Right ventricle myocardium inferior (tissue), 1 donor: Measurements from ENCODE around the gene COL11A1. TPM values are rescaled to one million over a fixed set of nuclear protein-coding genes. Genes with fewer than 3 reads are reported as not detected.
A peak's percentile ranks its signal among the peaks of the same experiment; 100 is the strongest.
"Not testable (repeated sequence)": the region's sequence is repeated elsewhere in the genome, so short reads cannot be mapped to it uniquely, and the experiment has no call there.

Experiments
- ATAC-seq: fragments of 200-7000 bp; cut with Tn5 transposase; one replicate; pipeline ENCODE4 v1.9.1; 2020; ENCODE audit warnings: mild to moderate bottlenecking, moderate library complexity
- DNase-seq: peaks from one replicate; pipeline ENCODE4 v3.0.0; 2021; ENCODE audit errors: missing footprints
- intact Hi-C: fragments of 100-400 bp; cut with DNase I; formaldehyde crosslinking; loops from one replicate; pipeline ENCODE4 v1.11.0; 2022
- total RNA-seq: library from RNA; stranded (reverse); fragmentation: NEBNext Ultra II Directional; extraction: Animal tissue kit (Norgen Biotek cat#: 25700); gene quantifications from one replicate; pipeline ENCODE4 v1.2.1, GENCODE V29; 2021
- donor health status: DM: no; HTN: yes; CAD: no; lungs with severe emphysema.

The COL11A1 gene
- total RNA-seq, 1 donor from 2014 or later: not detected

DNA sequence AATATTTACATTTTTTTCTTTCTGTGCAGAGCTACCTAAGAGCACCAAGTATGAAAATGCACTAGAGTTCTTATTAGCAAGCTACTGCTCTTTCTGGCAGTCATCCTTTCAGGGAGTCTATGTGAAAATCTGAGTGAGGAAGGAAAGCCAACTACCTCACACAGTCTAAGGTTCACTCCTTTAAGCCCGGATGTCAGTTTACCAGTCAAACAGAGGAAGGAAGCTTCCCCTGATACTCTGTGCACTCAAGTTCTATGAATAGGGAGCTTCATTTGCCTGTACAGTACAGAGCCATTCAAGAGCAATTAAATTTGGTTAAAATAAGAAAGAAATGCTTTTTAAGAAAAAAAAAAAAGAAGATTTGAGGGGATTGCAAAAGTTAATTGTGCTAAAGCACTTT lies 6.9 kb downstream of the COL11A1 start:
- ATAC-seq: no peak
- DNase-seq: no peak
- intact Hi-C loops: loop anchor here (10.0 kb wide), 1 partner anchor 413 kb away; no protein-coding TSS in a partner anchor

GRCh38 chr1:103089221-103089620 lies 19.1 kb downstream of the COL11A1 start:
- no peak for DNase-seq
- intact Hi-C loops: no loop called here
- ATAC-seq: no peak

DNA sequence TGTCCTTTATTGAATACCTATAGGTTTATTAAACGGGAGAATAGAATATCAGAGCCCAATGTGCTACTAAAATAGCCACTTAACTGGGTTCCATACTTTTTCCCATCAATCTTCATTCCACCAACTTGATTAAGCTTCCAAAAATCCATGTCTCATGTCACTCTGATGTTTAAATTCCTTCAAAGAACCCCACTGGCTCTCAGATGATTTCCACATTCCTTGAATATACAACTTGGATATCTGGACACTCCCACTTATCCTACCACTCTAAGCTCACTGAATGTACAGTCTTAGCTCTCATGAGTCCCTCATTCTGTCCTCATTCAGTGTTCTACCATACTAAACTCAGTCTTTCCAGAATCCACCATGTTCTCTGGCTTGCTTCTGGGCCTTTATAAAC lies 21.1 kb downstream of the COL11A1 start:
- intact Hi-C loops: no loop called here
- ATAC-seq (no peak), DNase-seq (no peak)

GRCh38 chr1:103084181-103084580 lies 24.1 kb downstream of the COL11A1 start:
- ATAC-seq (no peak), DNase-seq (no peak)
- intact Hi-C loops: no loop called here

GRCh38 chr1:103075316-103076000 lies 32.9 kb downstream of the COL11A1 start:
- intact Hi-C loops: no loop called here
- no peak for DNase-seq
- no peak for ATAC-seq

- DNase-seq (no peak), ATAC-seq (no peak)
- intact Hi-C loops: no loop called here
These were observed 34.1 kb downstream of the COL11A1 start for GRCh38 chr1:103074224-103074623.

- no peak for DNase-seq
- intact Hi-C loops: no loop called here
- no peak for ATAC-seq
These were observed 39.1 kb downstream of the COL11A1 start for GRCh38 chr1:103069201-103069600.

DNA sequence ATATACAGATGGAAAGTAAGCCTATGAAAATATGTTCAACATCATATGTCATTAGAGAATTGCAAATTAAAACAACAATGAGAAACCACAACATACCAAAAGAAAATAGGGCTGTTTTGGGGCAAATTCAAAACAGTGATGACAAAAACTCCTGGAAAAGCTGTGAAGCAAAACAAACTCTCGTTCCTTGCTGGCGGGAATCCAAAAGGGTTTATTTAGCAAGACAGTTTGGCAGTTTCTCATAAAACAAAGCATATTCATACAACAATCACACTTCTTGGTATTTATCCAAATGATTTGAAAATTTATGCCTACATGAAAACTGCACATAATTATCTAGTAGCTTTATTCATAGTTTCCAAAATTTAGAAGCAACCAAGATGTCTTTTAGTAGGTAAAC lies 44.4 kb downstream of the COL11A1 start:
- intact Hi-C loops: no loop called here
- no peak for DNase-seq
- no peak for ATAC-seq

DNA sequence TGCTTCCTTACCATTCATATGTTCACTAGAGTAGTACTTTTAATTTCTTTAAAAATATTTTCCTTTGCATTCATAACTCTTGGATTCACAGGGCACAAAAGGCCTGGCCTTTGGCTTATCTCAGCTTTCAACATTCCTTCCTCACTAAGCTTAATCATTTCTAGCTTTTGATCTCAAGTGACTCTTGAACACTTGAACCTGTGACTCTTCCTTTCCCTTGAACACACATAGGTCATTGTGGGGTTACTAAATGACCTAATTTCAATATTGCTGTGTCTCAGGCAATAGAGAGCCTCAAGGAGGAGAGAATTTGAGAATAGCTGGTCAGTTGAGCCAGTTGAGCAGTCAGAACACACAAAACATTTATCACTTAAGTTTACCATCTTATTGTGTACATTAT lies 49.9 kb downstream of the COL11A1 start:
- DNase-seq (no peak), ATAC-seq (no peak)
- intact Hi-C loops: no loop called here

- ATAC-seq (no peak), DNase-seq (no peak)
These were observed 51.9 kb downstream of the COL11A1 start for GRCh38 chr1:103056423-103056822.

DNA sequence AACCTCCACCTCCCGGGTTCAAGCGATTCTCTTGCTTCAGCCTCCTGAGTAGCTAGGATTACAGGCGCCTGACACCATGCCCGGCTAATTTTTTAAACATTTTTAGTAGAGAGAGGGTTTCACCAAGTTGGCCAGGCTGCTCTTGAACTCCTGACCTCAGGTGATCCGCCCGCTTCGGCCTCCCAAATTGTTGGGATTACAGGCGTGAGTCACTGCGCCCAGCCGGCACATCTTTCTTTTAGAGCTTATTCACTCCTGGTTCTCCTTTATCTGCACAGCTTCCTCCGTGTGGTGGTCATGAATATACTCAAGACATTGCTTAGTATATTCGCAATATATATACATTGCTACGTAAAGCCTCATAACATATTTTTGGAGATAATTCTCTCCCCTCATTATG lies 80.2 kb downstream of the COL11A1 start:
- ATAC-seq, DNase-seq, intact Hi-C loops: not testable (repeated sequence)

More at GRCh38 chr1:103056423-103056822, 51.9 kb downstream of the COL11A1 start:
- intact Hi-C loops: no loop called here

DNA sequence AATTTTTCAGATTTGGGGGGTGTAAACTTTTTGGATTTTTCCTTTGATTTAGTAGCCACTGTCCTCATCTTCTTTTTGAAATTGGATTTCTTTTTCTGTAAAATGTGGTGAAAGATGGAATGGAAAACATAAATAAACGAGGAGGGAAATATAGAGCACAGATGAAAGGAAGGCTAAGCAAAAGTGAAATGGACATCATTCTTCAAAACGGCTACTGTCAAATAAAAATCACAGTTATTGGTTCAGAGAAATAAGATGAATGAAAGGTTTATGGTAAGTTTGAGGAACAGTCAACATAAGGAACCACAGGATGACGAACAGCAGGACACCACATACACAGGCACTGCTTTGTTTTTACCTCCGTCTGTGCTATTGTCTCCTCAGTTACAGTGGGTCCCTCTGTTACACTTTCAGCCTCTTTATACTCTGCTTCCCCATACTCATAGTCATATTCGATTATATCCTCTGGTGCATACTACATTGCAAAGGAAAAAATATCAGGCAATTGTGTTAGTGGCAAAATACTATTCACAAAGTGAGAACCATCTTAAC lies 82.4 kb downstream of the COL11A1 start:
- intact Hi-C loops: no loop called here
- ATAC-seq: no peak
- no peak for DNase-seq

GRCh38 chr1:103024051-103024450 lies 84.3 kb downstream of the COL11A1 start:
- intact Hi-C loops: no loop called here
- ATAC-seq (no peak), DNase-seq (no peak)

DNA sequence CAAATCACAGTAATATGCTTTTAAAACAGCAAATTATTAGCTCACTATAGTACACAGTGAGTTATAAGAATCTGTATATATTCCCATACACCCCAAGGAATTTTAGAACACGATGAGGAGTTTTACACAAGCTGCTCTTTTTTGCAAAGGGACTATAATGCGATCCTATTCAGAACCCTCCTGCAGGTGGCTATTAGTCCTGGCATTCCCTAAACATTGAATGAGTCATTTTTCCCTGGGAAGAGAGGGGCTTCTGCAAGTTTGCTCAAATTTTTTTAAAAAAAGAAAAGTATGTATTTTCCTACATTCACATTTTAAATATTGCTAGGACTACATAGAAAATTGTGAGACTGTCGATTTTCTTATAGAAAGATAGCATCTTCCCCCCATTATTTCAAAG lies 106.3 kb downstream of the COL11A1 start:
- ATAC-seq (no peak), DNase-seq (no peak)
- intact Hi-C loops: no loop called here

GRCh38 chr1:102978874-102979273 lies 129.4 kb downstream of the COL11A1 start:
- DNase-seq (no peak), ATAC-seq (no peak)
- intact Hi-C loops: no loop called here

DNA sequence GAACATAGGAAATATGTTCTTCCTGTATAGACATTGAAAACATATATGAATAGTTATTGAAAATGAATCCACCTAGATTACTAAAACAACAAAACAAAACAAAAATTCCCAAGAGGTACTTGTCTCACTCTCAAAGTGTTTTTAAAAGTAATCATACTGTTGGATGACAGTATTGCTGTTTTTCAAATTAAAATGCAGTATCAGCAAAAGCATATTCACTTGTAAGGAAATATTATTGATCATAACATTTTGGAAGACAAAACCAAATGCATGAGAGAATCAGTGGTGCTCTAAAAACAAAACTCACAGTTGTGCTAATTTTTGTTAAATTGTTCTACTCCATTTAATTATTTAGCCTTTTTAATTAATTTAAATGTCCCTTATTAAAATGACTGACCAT lies 131.0 kb downstream of the COL11A1 start:
- ATAC-seq (no peak), DNase-seq (no peak)
- intact Hi-C loops: no loop called here

DNA sequence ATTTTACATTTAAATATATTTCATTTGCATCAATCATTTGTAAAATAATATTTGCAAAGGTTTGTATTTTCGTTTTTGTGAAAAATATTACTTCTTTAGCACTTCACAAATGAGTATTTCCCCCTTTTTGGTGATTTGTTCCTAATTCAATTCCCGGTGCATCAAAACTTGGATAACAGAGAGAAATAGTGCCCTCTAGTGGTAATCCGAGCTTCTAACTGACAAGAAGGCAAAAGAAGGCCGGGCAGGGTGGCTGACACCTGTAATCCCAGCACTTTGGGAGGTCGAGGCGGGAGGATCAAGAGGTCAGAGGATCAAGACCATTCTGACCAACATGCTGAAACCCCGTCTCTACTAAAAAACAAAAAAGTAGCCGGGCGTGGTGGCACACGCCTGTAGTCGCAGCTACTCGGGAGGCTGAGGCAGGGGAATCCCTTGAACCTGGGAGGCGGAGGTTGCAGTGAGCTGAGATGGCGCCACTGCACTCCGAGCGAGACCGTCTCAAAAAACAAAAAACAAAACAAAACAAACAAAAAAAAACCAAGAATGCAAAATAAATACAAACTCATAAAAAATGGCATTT lies 137.7 kb downstream of the COL11A1 start:
- peak; percentile 23 for DNase-seq
- ATAC-seq: no peak
- intact Hi-C loops: no loop called here

DNA sequence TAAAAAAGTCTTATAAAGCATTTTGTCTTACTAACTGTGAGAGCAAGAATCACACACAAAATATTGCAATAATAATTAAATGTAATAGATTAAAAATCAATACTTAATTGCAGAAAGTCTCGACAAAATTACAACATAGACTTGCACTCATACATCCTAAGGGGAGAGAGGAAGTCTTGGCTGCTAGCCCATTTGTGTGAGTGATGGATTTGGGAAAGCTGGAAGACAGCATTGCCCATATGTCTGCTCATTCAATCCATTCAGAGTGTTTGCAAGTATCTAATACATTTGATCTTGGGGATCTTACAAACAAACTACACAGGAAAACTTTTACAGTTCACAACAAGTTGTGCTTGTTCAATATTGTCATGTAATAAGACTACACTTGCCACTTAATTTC lies 140.5 kb downstream of the COL11A1 start:
- no peak for DNase-seq
- intact Hi-C loops: no loop called here
- ATAC-seq: no peak

DNA sequence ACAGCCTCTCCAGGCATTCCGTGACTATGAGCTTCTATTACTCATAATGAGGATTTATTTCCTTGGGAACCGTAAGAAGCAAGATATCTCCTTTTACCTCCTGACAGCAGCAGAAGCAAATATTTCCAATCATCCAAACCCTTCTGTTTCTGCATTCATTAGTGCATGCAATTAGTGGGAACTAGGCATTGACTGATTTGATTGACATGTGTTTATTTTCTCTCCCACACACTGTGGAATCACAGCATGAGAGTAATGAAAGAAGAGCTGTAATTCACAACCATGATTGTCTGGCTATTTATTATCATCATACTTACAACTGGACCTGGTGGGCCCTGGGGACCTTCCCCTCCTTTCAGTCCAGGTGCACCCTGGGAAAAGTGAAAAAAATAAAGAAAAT lies 146.8 kb downstream of the COL11A1 start:
- ATAC-seq (no peak), DNase-seq (no peak)

DNA sequence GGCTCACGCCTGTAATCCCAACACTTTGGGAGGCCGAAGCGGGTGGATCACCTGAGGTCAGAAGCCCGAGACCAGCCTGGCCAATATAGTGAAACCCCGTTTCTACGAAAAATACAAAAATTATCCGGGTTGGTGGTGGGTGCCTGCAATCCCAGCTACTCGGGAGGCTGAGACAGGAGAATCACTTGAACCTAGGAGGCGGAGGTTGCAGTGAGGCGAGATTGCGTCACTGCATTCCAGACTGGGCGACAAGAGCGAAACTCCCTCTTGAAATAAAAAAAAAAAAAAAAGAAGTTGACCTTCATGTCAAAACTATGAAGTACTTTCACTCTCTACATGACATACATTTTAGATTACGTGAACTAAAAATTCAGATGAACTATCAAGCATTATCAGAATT lies 153.7 kb downstream of the COL11A1 start:
- no peak for DNase-seq
- intact Hi-C loops: no loop called here
- no peak for ATAC-seq

More for the DNA sequence above, 146.8 kb downstream of the COL11A1 start:
- intact Hi-C loops: no loop called here
